ENCODE measurements around the gene GALE. TPM values are rescaled to one million over a fixed set of nuclear protein-coding genes. Genes with fewer than 3 reads are reported as not detected.
"Not testable (repeated sequence)": the region's sequence is repeated elsewhere in the genome, so short reads cannot be mapped to it uniquely, and the experiment has no call there.

The GALE gene
- total RNA-seq = 10 to 100 TPM; 26.8 to 30.7 TPM

GRCh38 chr1:23800400-23801337 is at the start of gene GALE:
Gene GALE, minus strand, starts transcription at chr1:23800754. Its CDS starts 1,747 bp downstream, at chr1:23799007.
- DNase-seq (peak; percentile 96 to 97), ATAC-seq (replicated peaks in 1 of 2) (peak; percentile 89 to 93)
- Mint-ChIP-seq H3K27me3 (ENCODE audit: low read depth) (no peaks in the 10 kb centered on the region), H3K36me3 (ENCODE audit: insufficient read depth in 2 of 2) (peaks cover 0 to 3% of the 10 kb centered on the region in 2 donors), H3K4me3 (peak within 1 kb of the TSS; percentile 89 to 94), H3K4me1 (ENCODE audit: low read depth) (peaks cover 16% of the 10 kb centered on the region), H3K27ac (peak within 1 kb of the TSS; percentile 77), H3K9me3 (no peaks in the 10 kb centered on the region)

GRCh38 chr1:23848673-23849616 is 48.4 kb upstream of the GALE start:
- no peak for ATAC-seq (replicated peaks in 1 of 2)
- Mint-ChIP-seq H3K4me1 (ENCODE audit: low read depth) (no peaks in the 10 kb centered on the region), H3K9me3 (peaks cover 0 to 2% of the 10 kb centered on the region in 2 donors), H3K27me3 (ENCODE audit: low read depth) (no peaks in the 10 kb centered on the region), H3K27ac (no peak overlapping the region), H3K4me3 (no peak overlapping the region), H3K36me3 (ENCODE audit: insufficient read depth in 2 of 2) (peaks cover 6 to 23% of the 10 kb centered on the region in 2 donors)
- no peak for DNase-seq

DNA sequence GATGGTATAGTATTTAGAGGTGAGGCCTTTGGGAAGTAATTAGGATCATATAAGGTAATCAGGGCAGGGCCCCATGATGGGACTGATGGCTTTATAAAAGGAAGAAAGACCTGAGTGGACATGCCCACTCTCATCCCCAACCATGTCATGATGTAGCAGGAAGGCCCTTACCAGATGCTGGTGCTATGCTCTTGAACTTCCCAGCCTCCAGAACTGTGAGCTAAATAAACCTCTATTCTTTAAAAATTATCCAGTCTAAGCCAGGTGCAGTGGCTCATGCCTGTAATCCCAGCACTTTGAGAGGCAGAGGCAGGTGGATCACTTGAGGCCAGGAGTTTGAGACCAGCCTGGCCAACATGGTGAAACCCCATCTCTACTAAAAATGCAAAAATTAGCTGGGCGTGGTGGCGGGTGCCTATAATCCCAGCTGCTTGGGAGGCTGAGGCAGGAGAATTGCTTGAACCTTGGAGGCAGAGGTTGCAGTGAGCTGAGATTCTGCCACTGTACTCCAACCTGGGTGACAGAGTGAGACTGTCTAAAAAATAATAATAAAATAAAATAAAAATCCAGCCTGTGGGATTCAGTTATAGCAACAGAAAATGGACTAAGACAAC is 47.0 kb upstream of the GALE start:
- not testable (repeated sequence) for ATAC-seq (replicated peaks in 1 of 2); DNase-seq; H3K4me3 Mint-ChIP-seq; H3K27ac Mint-ChIP-seq; H3K9me3 Mint-ChIP-seq; H3K4me1 Mint-ChIP-seq (ENCODE audit: low read depth); H3K27me3 Mint-ChIP-seq (ENCODE audit: low read depth)
- H3K36me3 Mint-ChIP-seq (ENCODE audit: insufficient read depth in 2 of 2) = peaks cover 6 to 21% of the 10 kb centered on the region in 2 donors

DNA sequence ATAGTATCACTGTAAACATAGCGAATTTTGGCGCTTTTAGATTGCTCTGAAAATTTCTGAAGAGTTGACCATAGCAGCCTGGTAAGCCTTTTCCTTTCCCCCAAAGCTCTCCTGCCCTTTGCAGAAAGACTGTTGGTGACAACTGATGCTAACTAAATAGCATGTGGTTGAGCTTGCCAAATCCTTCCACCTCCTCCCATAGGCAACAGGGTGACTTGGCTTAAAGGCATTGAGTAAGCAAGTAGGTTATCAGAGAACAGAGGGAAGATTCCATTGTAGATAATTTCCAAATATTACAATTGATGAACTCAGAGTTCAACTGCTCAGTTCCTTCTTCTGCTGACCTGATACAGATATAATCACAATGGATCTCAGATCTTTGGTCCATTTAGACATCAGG is 44.6 kb upstream of the GALE start:
- DNase-seq (no peak), ATAC-seq (replicated peaks in 1 of 2) (no peak)
- H3K27ac Mint-ChIP-seq = no peak overlapping the region
- no peaks in the 10 kb centered on the region for H3K27me3 Mint-ChIP-seq (ENCODE audit: low read depth)
- H3K9me3 Mint-ChIP-seq = peaks cover 0 to 2% of the 10 kb centered on the region in 2 donors
- H3K4me3 Mint-ChIP-seq = no peak overlapping the region
- no peaks in the 10 kb centered on the region for H3K4me1 Mint-ChIP-seq (ENCODE audit: low read depth)
- H3K36me3 Mint-ChIP-seq (ENCODE audit: insufficient read depth in 2 of 2) = peaks cover 6 to 21% of the 10 kb centered on the region in 2 donors

DNA sequence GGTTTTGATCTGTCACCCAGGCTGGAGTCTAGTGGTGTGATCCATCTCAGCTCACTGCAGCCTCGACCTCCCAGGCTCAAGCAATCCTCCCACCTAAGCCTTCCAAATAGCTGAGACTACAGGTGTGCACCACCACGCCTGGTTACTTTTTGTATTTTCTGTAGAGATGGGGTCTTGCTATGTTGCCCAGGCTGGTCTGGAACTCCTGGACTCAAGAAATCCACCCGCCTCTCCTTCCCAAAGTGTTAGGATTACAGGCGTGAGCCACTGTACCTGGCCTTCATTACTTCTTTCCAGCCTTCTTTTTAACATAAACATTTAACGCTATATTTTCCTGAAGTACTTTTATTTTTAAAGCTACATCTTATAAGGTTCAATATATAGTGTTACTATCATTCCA is 43.1 kb upstream of the GALE start:
- ATAC-seq (replicated peaks in 1 of 2) (no peak), DNase-seq (no peak)
- Mint-ChIP-seq H3K36me3 (ENCODE audit: insufficient read depth in 2 of 2) (peaks cover 5 to 17% of the 10 kb centered on the region in 2 donors), H3K4me3 (no peak overlapping the region), H3K9me3 (peaks cover 0 to 2% of the 10 kb centered on the region in 2 donors), H3K4me1 (ENCODE audit: low read depth) (peaks cover under 1% of the 10 kb centered on the region), H3K27me3 (ENCODE audit: low read depth) (no peaks in the 10 kb centered on the region), H3K27ac (no peak overlapping the region)

- Mint-ChIP-seq H3K36me3 (ENCODE audit: insufficient read depth in 2 of 2) (no peaks in the 10 kb centered on the region), H3K9me3 (no peaks in the 10 kb centered on the region), H3K4me1 (ENCODE audit: low read depth) (peaks cover 13% of the 10 kb centered on the region), H3K27ac (no peak overlapping the region), H3K27me3 (ENCODE audit: low read depth) (peaks cover 5% of the 10 kb centered on the region), H3K4me3 (peak overlapping the region; percentile 75 to 84)
- peak; percentile 99 to 100 for ATAC-seq (replicated peaks in 1 of 2)
- DNase-seq = peak; percentile 80 to 83
These were observed 37.9 kb upstream of the GALE start for GRCh38 chr1:23838401-23838866.

DNA sequence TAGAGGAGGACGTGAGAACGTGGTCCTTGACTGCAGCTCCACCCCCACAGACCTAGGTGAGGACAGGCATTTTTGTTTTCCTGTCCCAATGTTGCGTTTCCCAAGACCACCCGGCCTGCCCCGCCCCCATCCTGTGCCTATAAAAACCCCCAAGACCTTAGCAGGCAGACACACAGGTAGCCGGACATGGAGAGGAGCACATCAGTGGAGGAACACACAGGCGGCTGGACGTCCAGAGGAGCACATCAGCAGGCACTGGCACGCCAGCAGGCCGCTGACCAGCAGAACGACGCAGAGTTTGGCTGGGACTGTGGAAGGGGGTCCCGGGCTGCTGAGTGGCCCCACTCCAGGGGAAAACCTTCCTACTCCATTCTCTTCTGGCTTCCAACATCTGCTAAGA is 37.4 kb upstream of the GALE start:
- H3K9me3 Mint-ChIP-seq = no peaks in the 10 kb centered on the region
- H3K4me3 Mint-ChIP-seq = peak overlapping the region; percentile 75 to 84
- no peaks in the 10 kb centered on the region for H3K36me3 Mint-ChIP-seq (ENCODE audit: insufficient read depth in 2 of 2)
- peaks cover 13% of the 10 kb centered on the region for H3K4me1 Mint-ChIP-seq (ENCODE audit: low read depth)
- DNase-seq (peak in 1 of 2 donors; percentile 2), ATAC-seq (replicated peaks in 1 of 2) (peak in 1 of 2 donors; percentile 12)
- H3K27me3 Mint-ChIP-seq (ENCODE audit: low read depth) = peaks cover 5% of the 10 kb centered on the region
- H3K27ac Mint-ChIP-seq = no peak overlapping the region

- no peaks in the 10 kb centered on the region for H3K9me3 Mint-ChIP-seq
- DNase-seq (no peak), ATAC-seq (replicated peaks in 1 of 2) (no peak)
- no peaks in the 10 kb centered on the region for H3K36me3 Mint-ChIP-seq (ENCODE audit: insufficient read depth in 2 of 2)
- H3K4me3 Mint-ChIP-seq = no peak overlapping the region
- H3K27me3 Mint-ChIP-seq (ENCODE audit: low read depth) = peaks cover 5% of the 10 kb centered on the region
- H3K27ac Mint-ChIP-seq = no peak overlapping the region
- peaks cover 13% of the 10 kb centered on the region for H3K4me1 Mint-ChIP-seq (ENCODE audit: low read depth)
These were observed 35.5 kb upstream of the GALE start for GRCh38 chr1:23836037-23836436.

- H3K4me3 Mint-ChIP-seq; DNase-seq; H3K36me3 Mint-ChIP-seq (ENCODE audit: insufficient read depth in 2 of 2); H3K9me3 Mint-ChIP-seq; H3K27ac Mint-ChIP-seq; ATAC-seq (replicated peaks in 1 of 2); H3K27me3 Mint-ChIP-seq (ENCODE audit: low read depth): not testable (repeated sequence)
- H3K4me1 Mint-ChIP-seq (ENCODE audit: low read depth) = peaks cover 13% of the 10 kb centered on the region
These were observed 33.6 kb upstream of the GALE start for GRCh38 chr1:23834156-23834555.

DNA sequence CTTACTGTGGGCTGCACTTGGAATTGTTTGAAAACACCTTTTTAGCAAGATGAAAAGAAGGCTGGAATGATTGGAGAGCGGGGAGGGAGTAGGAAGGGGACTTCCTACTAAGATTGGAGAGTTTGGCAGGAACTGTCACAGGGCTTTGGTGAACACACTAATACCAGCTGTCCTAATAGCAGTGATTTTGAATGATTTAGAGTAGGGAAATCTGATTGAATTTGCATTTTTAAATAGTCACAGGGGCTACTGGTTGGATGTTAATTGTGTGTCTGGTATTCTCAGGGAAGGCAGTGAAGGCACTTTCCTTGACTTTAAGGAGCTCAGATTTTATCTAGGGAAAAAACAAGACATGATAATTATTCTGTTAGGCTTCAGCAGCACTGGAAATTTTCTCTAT is 27.2 kb upstream of the GALE start:
- ATAC-seq (replicated peaks in 1 of 2) (no peak), DNase-seq (no peak)
- Mint-ChIP-seq H3K36me3 (ENCODE audit: insufficient read depth in 2 of 2) (peaks cover 0 to 3% of the 10 kb centered on the region in 2 donors), H3K27ac (no peak overlapping the region), H3K4me3 (no peak overlapping the region), H3K27me3 (ENCODE audit: low read depth) (no peaks in the 10 kb centered on the region), H3K4me1 (ENCODE audit: low read depth) (peaks cover 27% of the 10 kb centered on the region), H3K9me3 (no peaks in the 10 kb centered on the region)

GRCh38 chr1:23826590-23826989 is 26.0 kb upstream of the GALE start:
- H3K36me3 Mint-ChIP-seq (ENCODE audit: insufficient read depth in 2 of 2); H3K9me3 Mint-ChIP-seq; ATAC-seq (replicated peaks in 1 of 2); H3K27me3 Mint-ChIP-seq (ENCODE audit: low read depth); DNase-seq; H3K27ac Mint-ChIP-seq: not testable (repeated sequence)
- Mint-ChIP-seq H3K4me3 (peak overlapping the region; percentile 95 to 97), H3K4me1 (ENCODE audit: low read depth) (peaks cover 27% of the 10 kb centered on the region)

- Mint-ChIP-seq H3K27me3 (ENCODE audit: low read depth) (no peaks in the 10 kb centered on the region), H3K27ac (peak overlapping the region; percentile 96), H3K4me3 (peak overlapping the region; percentile 95 to 97), H3K36me3 (ENCODE audit: insufficient read depth in 2 of 2) (peaks cover 0 to 3% of the 10 kb centered on the region in 2 donors), H3K4me1 (ENCODE audit: low read depth) (peaks cover 27% of the 10 kb centered on the region), H3K9me3 (no peaks in the 10 kb centered on the region)
- DNase-seq (peak in 1 of 2 donors; percentile 13), ATAC-seq (replicated peaks in 1 of 2) (peak; percentile 58 to 68)
These were observed 25.4 kb upstream of the GALE start for GRCh38 chr1:23825762-23826522.

Measured in activated T-cell treated with anti-CD3 and anti-CD28 coated beads, Interleukin-2, amount 50 U/mL, for 72 hours (primary cell).